ENCODE measurements around the gene STK32C.

DNA sequence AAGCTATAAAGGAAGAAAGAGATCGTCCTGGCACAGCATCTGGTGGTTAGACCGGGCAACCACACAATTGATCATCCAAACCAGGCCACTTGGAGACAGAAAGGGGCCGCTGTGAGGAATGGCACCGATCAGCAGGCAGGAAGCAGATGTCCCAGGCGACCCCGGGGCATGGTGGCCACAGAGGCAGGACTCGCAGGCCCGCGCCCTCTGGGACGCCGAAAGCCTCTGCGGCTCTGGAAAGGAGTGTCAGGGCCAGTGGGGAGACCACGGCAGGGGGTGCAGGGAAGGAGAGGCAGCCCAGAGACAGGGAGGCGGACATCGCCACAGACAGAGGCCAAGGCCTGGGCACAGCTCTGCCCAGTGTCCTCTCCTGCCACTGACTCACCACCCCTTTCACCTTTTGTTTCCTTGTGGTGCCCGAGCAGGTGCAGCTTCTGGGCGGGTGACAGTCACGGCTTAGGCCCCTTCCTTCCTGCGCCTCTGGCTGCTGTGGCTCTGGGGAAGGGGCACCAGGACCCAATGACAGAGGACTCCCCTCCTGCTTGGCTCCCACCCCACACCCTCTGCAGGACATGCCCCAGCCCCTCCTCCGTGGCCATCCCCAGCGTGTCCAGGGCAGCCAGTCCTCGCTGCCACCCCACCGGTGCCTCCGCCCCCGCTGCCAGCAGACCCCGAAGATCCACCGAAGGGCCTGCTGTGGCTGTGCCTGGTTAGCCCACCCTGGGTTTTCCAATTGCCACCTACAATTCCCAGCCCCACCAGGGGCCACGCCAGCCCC is 10.9 kb downstream of the STK32C start:
- no peak for TF ChIP-seq CTCF (IDR thresholded peaks at IDR 0.05 in 8 of 11, conservative IDR thresholded peaks at IDR 0.05 in 3 of 11)
- TF ChIP-seq POLR2AphosphoS5 (IDR thresholded peaks at IDR 0.05), result no peak
- TF ChIP-seq POLR2A (IDR thresholded peaks at IDR 0.05), result no peak

Measured in spleen (tissue), 7 donors.